ENCODE data around the gene ISG20L2. TPM values are rescaled to one million over a fixed set of nuclear protein-coding genes. Genes with fewer than 3 reads are reported as not detected.

The ISG20L2 gene
- total RNA-seq, 1 donor from 2014 or later = 33.4 TPM

GRCh38 chr1:156727926-156728598, 504 bp downstream of the ISG20L2 start, which contains the start of gene METTL25B:
TSS of gene METTL25B (plus strand) at chr1:156728469. CDS start at chr1:156729105, 636 bp downstream.
- H3K9me3 Mint-ChIP-seq (ENCODE audit: unreplicated experiment) = no peaks in the 10 kb centered on the region
- H3K36me3 Mint-ChIP-seq (ENCODE audit: low read depth, unreplicated experiment) = peaks cover 22% of the 10 kb centered on the region
- DNase-seq (ENCODE audit: low spot score) = peak; percentile 77
- peak within 1 kb of the TSS; percentile 97 for H3K4me3 Mint-ChIP-seq (ENCODE audit: unreplicated experiment)
- H3K27me3 Mint-ChIP-seq (ENCODE audit: unreplicated experiment) = peaks cover 6% of the 10 kb centered on the region
- peaks cover 22% of the 10 kb centered on the region for H3K4me1 Mint-ChIP-seq (ENCODE audit: unreplicated experiment)
- peak within 1 kb of the TSS; percentile 99 for H3K27ac Mint-ChIP-seq (ENCODE audit: unreplicated experiment)
- no peak for TF ChIP-seq CTCF (IDR thresholded peaks at IDR 0.05; ENCODE audit: unreplicated experiment)

GRCh38 chr1:156727492-156727891, 1.1 kb downstream of the ISG20L2 start:
- Mint-ChIP-seq H3K4me3 (ENCODE audit: unreplicated experiment) (peak overlapping the region; percentile 97), H3K9me3 (ENCODE audit: unreplicated experiment) (no peaks in the 10 kb centered on the region), H3K27me3 (ENCODE audit: unreplicated experiment) (peaks cover 6% of the 10 kb centered on the region), H3K27ac (ENCODE audit: unreplicated experiment) (peak overlapping the region; percentile 99), H3K4me1 (ENCODE audit: unreplicated experiment) (peaks cover 22% of the 10 kb centered on the region), H3K36me3 (ENCODE audit: low read depth, unreplicated experiment) (peaks cover 22% of the 10 kb centered on the region)
- DNase-seq (ENCODE audit: low spot score) = no peak
- TF ChIP-seq CTCF (IDR thresholded peaks at IDR 0.05; ENCODE audit: unreplicated experiment) = no peak

- no peak overlapping the region for H3K4me3 Mint-ChIP-seq (ENCODE audit: unreplicated experiment)
These were observed 1.9 kb downstream of the ISG20L2 start for GRCh38 chr1:156726549-156727226.

GRCh38 chr1:156725683-156726280, 2.8 kb downstream of the ISG20L2 start:
- no peak overlapping the region for H3K4me3 Mint-ChIP-seq (ENCODE audit: unreplicated experiment)
- TF ChIP-seq CTCF (IDR thresholded peaks at IDR 0.05; ENCODE audit: unreplicated experiment) = peak; percentile 87
- H3K4me1 Mint-ChIP-seq (ENCODE audit: unreplicated experiment) = peaks cover 22% of the 10 kb centered on the region
- H3K36me3 Mint-ChIP-seq (ENCODE audit: low read depth, unreplicated experiment) = peaks cover 22% of the 10 kb centered on the region
- H3K9me3 Mint-ChIP-seq (ENCODE audit: unreplicated experiment) = no peaks in the 10 kb centered on the region
- H3K27ac Mint-ChIP-seq (ENCODE audit: unreplicated experiment) = no peak overlapping the region
- H3K27me3 Mint-ChIP-seq (ENCODE audit: unreplicated experiment) = peaks cover 7% of the 10 kb centered on the region
- DNase-seq (ENCODE audit: low spot score) = peak; percentile 84

More at GRCh38 chr1:156726549-156727226, 1.9 kb downstream of the ISG20L2 start:
- H3K9me3 Mint-ChIP-seq (ENCODE audit: unreplicated experiment) = no peaks in the 10 kb centered on the region
- peak; percentile 68 for DNase-seq (ENCODE audit: low spot score)
- TF ChIP-seq CTCF (IDR thresholded peaks at IDR 0.05; ENCODE audit: unreplicated experiment) = no peak
- peaks cover 22% of the 10 kb centered on the region for H3K4me1 Mint-ChIP-seq (ENCODE audit: unreplicated experiment)
- H3K27me3 Mint-ChIP-seq (ENCODE audit: unreplicated experiment) = peaks cover 6% of the 10 kb centered on the region
- peaks cover 22% of the 10 kb centered on the region for H3K36me3 Mint-ChIP-seq (ENCODE audit: low read depth, unreplicated experiment)
- H3K27ac Mint-ChIP-seq (ENCODE audit: unreplicated experiment) = no peak overlapping the region

Data from endothelial cell (in vitro differentiated cells).